ENCODE data around the gene CNBP. TPM values are rescaled to one million over a fixed set of nuclear protein-coding genes. Genes with fewer than 3 reads are reported as not detected.

Gene CNBP
- total RNA-seq, 4 donors from 2014 or later, result 784 to 1,263 (median 979) TPM

GRCh38 chr3:129164500-129164899 lies 19.2 kb downstream of the CNBP start:
- ATAC-seq (no peak), DNase-seq (no peak)
- H3K4me1 ChIP-seq, result peaks cover 22 to 29% of the 10 kb centered on the region in 2 donors
- intact Hi-C loops (cut with DNase I; ENCODE audit: low total_unique reads), result no loop called here
- in situ Hi-C loops (cut with MboI; ENCODE audit: low sequenced_read_pairs in 4 of 4), result no loop called here
- TF ChIP-seq, protein P1, sequence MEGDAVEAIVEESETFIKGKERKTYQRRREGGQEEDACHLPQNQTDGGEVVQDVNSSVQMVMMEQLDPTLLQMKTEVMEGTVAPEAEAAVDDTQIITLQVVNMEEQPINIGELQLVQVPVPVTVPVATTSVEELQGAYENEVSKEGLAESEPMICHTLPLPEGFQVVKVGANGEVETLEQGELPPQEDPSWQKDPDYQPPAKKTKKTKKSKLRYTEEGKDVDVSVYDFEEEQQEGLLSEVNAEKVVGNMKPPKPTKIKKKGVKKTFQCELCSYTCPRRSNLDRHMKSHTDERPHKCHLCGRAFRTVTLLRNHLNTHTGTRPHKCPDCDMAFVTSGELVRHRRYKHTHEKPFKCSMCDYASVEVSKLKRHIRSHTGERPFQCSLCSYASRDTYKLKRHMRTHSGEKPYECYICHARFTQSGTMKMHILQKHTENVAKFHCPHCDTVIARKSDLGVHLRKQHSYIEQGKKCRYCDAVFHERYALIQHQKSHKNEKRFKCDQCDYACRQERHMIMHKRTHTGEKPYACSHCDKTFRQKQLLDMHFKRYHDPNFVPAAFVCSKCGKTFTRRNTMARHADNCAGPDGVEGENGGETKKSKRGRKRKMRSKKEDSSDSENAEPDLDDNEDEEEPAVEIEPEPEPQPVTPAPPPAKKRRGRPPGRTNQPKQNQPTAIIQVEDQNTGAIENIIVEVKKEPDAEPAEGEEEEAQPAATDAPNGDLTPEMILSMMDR (IDR thresholded peaks at IDR 0.05 in 4 of 5, conservative IDR thresholded peaks at IDR 0.05 in 1 of 5), result no peak
- TF ChIP-seq POLR2A (IDR thresholded peaks at IDR 0.05), result no peak
- no peaks in the 10 kb centered on the region for H3K9me3 ChIP-seq
- H3K36me3 ChIP-seq, result peaks cover 7 to 44% of the 10 kb centered on the region in 2 donors
- H3K27me3 ChIP-seq, result no peaks in the 10 kb centered on the region
- peak overlapping the region; percentile 2 to 29 (median 18) for H3K27ac ChIP-seq
- no peak overlapping the region for H3K4me3 ChIP-seq

DNA sequence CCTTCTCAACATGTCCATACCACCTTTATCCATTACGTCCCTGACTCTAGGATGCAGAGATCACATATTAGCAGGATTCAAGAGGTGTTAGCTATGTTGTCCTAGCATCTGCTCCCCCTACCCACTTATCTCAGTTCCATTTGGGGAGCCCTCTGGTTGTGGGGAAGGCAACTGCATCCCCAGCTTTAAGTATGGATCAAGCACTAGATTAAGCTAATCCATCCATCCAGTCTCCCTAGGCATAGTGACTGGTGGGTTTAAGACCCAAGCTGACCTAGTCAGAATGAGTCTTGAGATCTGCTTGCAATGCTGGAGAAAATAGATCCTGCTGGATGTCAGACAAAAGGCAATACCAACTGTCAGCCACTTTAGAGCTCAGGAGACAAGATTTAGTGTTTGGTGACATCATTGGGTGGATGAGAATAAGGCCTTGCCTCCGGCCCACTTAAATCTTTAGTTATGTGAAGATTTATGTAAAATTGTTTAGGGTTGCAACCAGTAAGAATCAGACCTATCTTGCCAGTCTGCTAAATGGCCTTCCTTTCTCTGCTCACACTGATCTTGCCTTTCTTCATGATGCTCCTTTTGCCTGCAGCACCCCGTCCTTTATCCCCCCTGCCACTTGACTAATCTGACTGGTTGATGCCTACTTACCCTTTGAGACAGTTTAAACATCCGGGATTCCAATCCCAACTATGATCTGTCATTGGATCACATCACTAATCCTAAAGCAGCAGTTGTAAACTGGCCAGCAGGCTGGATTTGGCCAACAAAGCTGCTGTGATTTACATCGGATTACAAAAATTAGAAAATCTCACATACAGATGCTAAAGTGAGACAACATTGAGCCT lies 20.7 kb downstream of the CNBP start:
- H3K27ac ChIP-seq, result peak overlapping the region; percentile 93 to 97 (median 96)
- H3K36me3 ChIP-seq, result peaks cover 7 to 43% of the 10 kb centered on the region in 2 donors
- in situ Hi-C loops (cut with MboI; ENCODE audit: low sequenced_read_pairs in 4 of 4) (no loop called here), intact Hi-C loops (cut with DNase I; ENCODE audit: low total_unique reads) (no loop called here)
- peaks cover 26 to 36% of the 10 kb centered on the region in 2 donors for H3K4me1 ChIP-seq
- DNase-seq (no peak), ATAC-seq (no peak)
- TF ChIP-seq POLR2A (IDR thresholded peaks at IDR 0.05), result no peak
- TF ChIP-seq, protein P1 (IDR thresholded peaks at IDR 0.05 in 4 of 5, conservative IDR thresholded peaks at IDR 0.05 in 1 of 5), result peak in 3 of 5 experiments; percentile 16 to 37 (median 24)
- H3K27me3 ChIP-seq, result no peaks in the 10 kb centered on the region
- no peaks in the 10 kb centered on the region for H3K9me3 ChIP-seq
- peak overlapping the region; percentile 76 to 97 (median 84) for H3K4me3 ChIP-seq

DNA sequence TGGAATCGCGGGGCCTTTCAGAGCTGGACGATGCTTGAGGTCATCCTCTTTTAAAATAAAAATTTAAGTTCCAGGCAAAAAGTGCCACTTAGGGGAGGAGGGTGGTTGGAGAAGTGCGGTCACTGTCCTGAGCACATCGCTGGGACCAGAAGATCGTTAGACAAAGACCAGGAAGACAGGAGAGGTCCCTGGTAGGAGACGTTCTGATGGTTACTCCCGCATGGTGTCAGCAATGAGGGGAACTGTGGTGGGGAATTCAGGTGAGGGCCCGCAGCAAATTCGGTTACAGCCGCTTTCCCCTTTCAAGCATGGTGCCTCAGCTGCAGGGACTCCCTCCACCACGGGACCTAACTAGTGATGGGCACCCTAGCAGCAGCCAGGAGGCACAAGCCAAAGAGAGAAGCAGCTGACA lies 21.8 kb downstream of the CNBP start:
- Histone ChIP-seq H3K27me3 (no peaks in the 10 kb centered on the region), H3K9me3 (no peaks in the 10 kb centered on the region), H3K4me1 (peaks cover 26 to 36% of the 10 kb centered on the region in 2 donors), H3K27ac (peak overlapping the region; percentile 93 to 97 (median 96)), H3K4me3 (peak overlapping the region; percentile 76 to 97 (median 84)), H3K36me3 (peaks cover 0 to 41% of the 10 kb centered on the region in 2 donors)
- DNase-seq, result peak; percentile 61 to 71
- peak; percentile 38 to 48 for ATAC-seq
- intact Hi-C loops (cut with DNase I; ENCODE audit: low total_unique reads), result loop anchor here (1.0 kb wide), 3 partner anchors 63 to 87 kb away; partner anchors contain the start of gene COPG1
- in situ Hi-C loops (cut with MboI; ENCODE audit: low sequenced_read_pairs in 4 of 4), result no loop called here
- TF ChIP-seq, protein P1 (IDR thresholded peaks at IDR 0.05 in 4 of 5, conservative IDR thresholded peaks at IDR 0.05 in 1 of 5), result peak in 1 of 5 experiments; percentile 25
- no peak for TF ChIP-seq POLR2A (IDR thresholded peaks at IDR 0.05)

DNA sequence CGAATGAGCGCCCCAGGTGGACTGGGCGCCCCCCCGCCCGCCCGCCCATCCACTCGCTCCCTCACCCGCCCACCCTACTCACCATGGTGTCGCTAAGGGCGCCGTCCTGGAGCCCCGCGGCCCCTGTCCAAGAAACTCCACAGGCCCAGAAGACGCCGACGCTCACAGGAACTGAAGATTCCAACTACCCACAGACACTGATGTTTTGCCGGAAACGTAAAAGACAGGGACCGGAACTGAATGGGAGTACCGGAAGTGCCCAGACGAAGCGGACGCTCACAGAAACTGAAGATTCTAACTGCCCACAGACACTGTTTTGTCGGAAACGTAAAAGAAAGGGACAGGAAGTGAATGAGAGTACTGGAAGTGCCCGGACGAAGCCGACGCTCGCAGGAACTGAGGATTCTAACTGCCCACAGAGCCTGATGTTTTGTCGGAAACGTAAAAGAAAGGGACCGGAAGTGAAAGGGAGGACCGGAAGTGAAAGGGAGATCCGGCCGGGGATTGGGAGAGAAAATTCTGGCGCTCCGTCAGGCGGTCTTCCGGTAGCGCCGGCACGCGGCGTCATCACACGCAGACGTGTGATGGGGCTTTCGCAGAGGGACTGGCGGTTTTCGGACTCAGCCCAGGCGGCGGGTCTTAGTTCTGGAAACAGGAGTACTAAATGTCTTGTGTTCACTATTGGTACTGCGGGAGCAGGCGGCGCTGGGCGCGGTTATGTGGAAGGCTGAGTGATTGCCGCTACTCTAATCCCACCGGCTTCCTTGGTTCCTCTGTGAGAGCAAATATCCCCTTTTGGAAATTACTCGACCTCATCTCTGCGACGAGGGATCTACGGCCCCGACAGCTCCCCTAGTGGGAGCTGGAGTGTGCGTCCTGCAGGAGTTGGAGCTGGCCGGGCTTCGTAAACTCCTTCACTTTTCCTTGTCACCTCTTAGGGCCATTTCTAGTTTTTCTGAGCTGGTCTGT lies 22.5 kb downstream of the CNBP start, which contains the start of gene ISY1:
Gene ISY1, minus strand, starts transcription at position 173 of the 969 bp plus-strand sequence. Its CDS starts 88 bp downstream, at position 85.
- in situ Hi-C loops (cut with MboI; ENCODE audit: low sequenced_read_pairs in 4 of 4) (no loop called here), intact Hi-C loops (cut with DNase I; ENCODE audit: low total_unique reads) (loop anchor here (1.0 kb wide), 3 partner anchors 64 to 88 kb away; partner anchors contain the start of gene COPG1)
- Histone ChIP-seq H3K9me3 (no peaks in the 10 kb centered on the region), H3K4me3 (peak within 1 kb of the TSS; percentile 76 to 97 (median 84)), H3K36me3 (peaks cover 0 to 41% of the 10 kb centered on the region in 2 donors), H3K27ac (peak within 1 kb of the TSS; percentile 93 to 97 (median 96)), H3K27me3 (no peaks in the 10 kb centered on the region), H3K4me1 (peaks cover 26 to 36% of the 10 kb centered on the region in 2 donors)
- ATAC-seq (peak; percentile 82 to 86), DNase-seq (peak; percentile 83 to 87)
- TF ChIP-seq, protein P1 (IDR thresholded peaks at IDR 0.05 in 4 of 5, conservative IDR thresholded peaks at IDR 0.05 in 1 of 5), result peak; percentile 80 to 94 (median 82)
- peak; percentile 87 to 88 for TF ChIP-seq POLR2A (IDR thresholded peaks at IDR 0.05)
